SK-N-SH treated with all-trans-retinoic acid at 6 μM for 48 hours (cell line): Measurements from ENCODE around the gene MECR.

Source experiments
- ATAC-seq: fragments of 200-7000 bp; cut with Tn5 transposase; 3 replicates; pipeline ENCODE4 v1.9.1; 2020; ENCODE audit warnings: mild to moderate bottlenecking, moderate library complexity
- ARNTL ChIP-seq: fragments of 450-650 bp; formaldehyde crosslinking; IDR thresholded peaks from 2 replicates; pipeline ENCODE4 v1.5.0; 2020; ENCODE audit warnings: low read depth, mild to moderate bottlenecking, moderate library complexity, borderline replicate concordance
- BACH2 ChIP-seq: fragments of 250-450 bp; sonication (Bioruptor Pico); IDR thresholded peaks from 2 replicates; pipeline ENCODE4 v1.9.0; 2021; ENCODE audit warnings: mild to moderate bottlenecking, borderline replicate concordance
- CREB5 ChIP-seq: fragments of 250-450 bp; sonication (Bioruptor Pico); IDR thresholded peaks from 2 replicates; pipeline ENCODE4 v1.5.1; 2020; ENCODE audit warnings: low read depth, mild to moderate bottlenecking, moderate library complexity
- CSDC2 ChIP-seq: fragments of 250-450 bp; sonication (Bioruptor Pico); IDR thresholded peaks from 2 replicates; pipeline ENCODE4 v1.5.0; 2020; ENCODE audit warnings: mild to moderate bottlenecking, moderate library complexity
- CSRNP3 ChIP-seq: fragments of 250-450 bp; sonication (Bioruptor Pico); IDR thresholded peaks from 2 replicates; pipeline ENCODE4 v1.5.1; 2021; ENCODE audit warnings: mild to moderate bottlenecking, moderate library complexity
- GLIS3 ChIP-seq: fragments of 250-450 bp; sonication (Bioruptor Pico); IDR thresholded peaks from 2 replicates; pipeline ENCODE4 v1.5.0; 2020; ENCODE audit warnings: mild to moderate bottlenecking, moderate library complexity
- OSR1 ChIP-seq: fragments of 250-450 bp; sonication (Bioruptor Pico); IDR thresholded peaks from 2 replicates; pipeline ENCODE4 v1.8.0; 2022; ENCODE audit warnings: moderate library complexity, mild to moderate bottlenecking, inconsistent platforms
- PATZ1 ChIP-seq: fragments of 250-450 bp; sonication (Bioruptor Pico); IDR thresholded peaks from 2 replicates; pipeline ENCODE4 v1.8.0; 2020; ENCODE audit warnings: mild to moderate bottlenecking, moderate library complexity, borderline replicate concordance
- POU6F1 ChIP-seq: fragments of 250-450 bp; sonication (Bioruptor Pico); IDR thresholded peaks from 2 replicates; pipeline ENCODE4 v1.8.0; 2021; ENCODE audit warnings: low read depth, mild to moderate bottlenecking, moderate library complexity, borderline replicate concordance
- PPARA ChIP-seq: fragments of 250-450 bp; sonication (Bioruptor Pico); IDR thresholded peaks from 2 replicates; pipeline ENCODE4 v1.5.0; 2020; ENCODE audit warnings: mild to moderate bottlenecking, borderline replicate concordance
- RARB ChIP-seq: fragments of 250-450 bp; sonication (Bioruptor Pico); IDR thresholded peaks from 2 replicates; pipeline ENCODE4 v1.8.0; 2021; ENCODE audit warnings: mild to moderate bottlenecking, moderate library complexity
- SNAI2 ChIP-seq: fragments of 250-450 bp; sonication (Bioruptor Pico); IDR thresholded peaks from 2 replicates; pipeline ENCODE4 v1.5.0; 2020; ENCODE audit warnings: mild to moderate bottlenecking, moderate library complexity
- TCF4 ChIP-seq: fragments of 250-450 bp; sonication (Bioruptor Pico); IDR thresholded peaks from 2 replicates; pipeline ENCODE4 v1.8.0; 2021; ENCODE audit warnings: mild to moderate bottlenecking, moderate library complexity, borderline replicate concordance
- TOX ChIP-seq: fragments of 250-450 bp; sonication (Bioruptor Pico); IDR thresholded peaks from 2 replicates; pipeline ENCODE4 v1.8.0; 2021; ENCODE audit warnings: mild to moderate bottlenecking, moderate library complexity, borderline replicate concordance
- TSHZ2 ChIP-seq: fragments of 250-450 bp; sonication (Bioruptor Pico); IDR thresholded peaks from 2 replicates; pipeline ENCODE4 v1.5.0; 2020; ENCODE audit warnings: mild to moderate bottlenecking, moderate library complexity
- ZC3H10 ChIP-seq: fragments of 250-450 bp; sonication (Bioruptor Pico); IDR thresholded peaks from 2 replicates; pipeline ENCODE4 v1.5.1; 2021; ENCODE audit warnings: mild to moderate bottlenecking, moderate library complexity
- ZFP3 ChIP-seq: fragments of 250-450 bp; sonication (Bioruptor Pico); IDR thresholded peaks from 2 replicates; pipeline ENCODE4 v1.5.0; 2020; ENCODE audit warnings: mild to moderate bottlenecking, moderate library complexity
- ZFP30 ChIP-seq: fragments of 450-650 bp; formaldehyde crosslinking; IDR thresholded peaks from 2 replicates; pipeline ENCODE4 v1.5.0; 2022; ENCODE audit warnings: mild to moderate bottlenecking, moderate library complexity
- ZNF565 ChIP-seq: fragments of 450-650 bp; formaldehyde crosslinking; conservative IDR thresholded peaks from 2 replicates; pipeline ENCODE4 v1.5.0; 2020; ENCODE audit warnings: low read depth, mild to moderate bottlenecking, moderate library complexity
- ZNF70 ChIP-seq: fragments of 450-650 bp; formaldehyde crosslinking; IDR thresholded peaks from 2 replicates; pipeline ENCODE4 v1.5.0; 2020; ENCODE audit warnings: mild to moderate bottlenecking, moderate library complexity
- ZNF8 ChIP-seq: fragments of 450-650 bp; formaldehyde crosslinking; IDR thresholded peaks from 2 replicates; pipeline ENCODE4 v1.5.0; 2020; ENCODE audit warnings: mild to moderate bottlenecking, moderate library complexity

MECR gene

GRCh38 chr1:29260531-29260930, 29.8 kb upstream of the MECR start:
- ATAC-seq = no peak

GRCh38 chr1:29259802-29260441, 29.2 kb upstream of the MECR start:
- no peak for TF ChIP-seq ZFP3 (CRISPR knock-in tag)
- ATAC-seq = peak; percentile 60

More at GRCh38 chr1:29260531-29260930, 29.8 kb upstream of the MECR start:
- TF ChIP-seq ZFP30 (CRISPR knock-in tag) (no peak), ZC3H10 (CRISPR knock-in tag) (no peak), OSR1 (CRISPR knock-in tag) (no peak), CSDC2 (CRISPR knock-in tag) (no peak)
- TF ChIP-seq, all 23 proteins: peak for 0

GRCh38 chr1:29258976-29259801, 28.5 kb upstream of the MECR start:
- 0 out of 3 replicates have a peak, but pooled peaks have one; percentile 16 for ATAC-seq
- TF ChIP-seq ZC3H10 (CRISPR knock-in tag) = no peak
- TF ChIP-seq CREB5 (CRISPR knock-in tag) = no peak
- TF ChIP-seq OSR1 (CRISPR knock-in tag) = no peak
- TF ChIP-seq RARB = no peak
- TF ChIP-seq BACH2 = no peak
- TF ChIP-seq GLIS3 = no peak
- no peak for TF ChIP-seq ZFP30 (CRISPR knock-in tag)
- no peak for TF ChIP-seq ZFP3 (CRISPR knock-in tag)
- no peak for TF ChIP-seq ZNF70 (CRISPR knock-in tag)
- no peak for TF ChIP-seq SNAI2 (CRISPR knock-in tag)
- no peak for TF ChIP-seq ARNTL (CRISPR knock-in tag)
- no peak for TF ChIP-seq TOX (CRISPR knock-in tag)
- no peak for TF ChIP-seq PATZ1 (CRISPR knock-in tag)
- TF ChIP-seq TCF4 = no peak
- no peak for TF ChIP-seq TSHZ2 (CRISPR knock-in tag)
- TF ChIP-seq CSRNP3 (CRISPR knock-in tag) = no peak
- no peak for TF ChIP-seq ZNF8 (CRISPR knock-in tag)
- TF ChIP-seq PPARA (CRISPR knock-in tag) = no peak
- TF ChIP-seq POU6F1 (CRISPR knock-in tag) = no peak
- no peak for TF ChIP-seq ZNF565 (CRISPR knock-in tag)
